IPS-NIHi11 (cell line): ENCODE results near the gene ARL4C.
A peak's percentile ranks its signal among the peaks of the same experiment; 100 is the strongest.

ENCODE experiments used
- DNase-seq: peaks from one replicate; pipeline ENCODE4 v3.0.0; 2012; ENCODE audit warnings: mixed read lengths, low spot score

The ARL4C gene

DNA sequence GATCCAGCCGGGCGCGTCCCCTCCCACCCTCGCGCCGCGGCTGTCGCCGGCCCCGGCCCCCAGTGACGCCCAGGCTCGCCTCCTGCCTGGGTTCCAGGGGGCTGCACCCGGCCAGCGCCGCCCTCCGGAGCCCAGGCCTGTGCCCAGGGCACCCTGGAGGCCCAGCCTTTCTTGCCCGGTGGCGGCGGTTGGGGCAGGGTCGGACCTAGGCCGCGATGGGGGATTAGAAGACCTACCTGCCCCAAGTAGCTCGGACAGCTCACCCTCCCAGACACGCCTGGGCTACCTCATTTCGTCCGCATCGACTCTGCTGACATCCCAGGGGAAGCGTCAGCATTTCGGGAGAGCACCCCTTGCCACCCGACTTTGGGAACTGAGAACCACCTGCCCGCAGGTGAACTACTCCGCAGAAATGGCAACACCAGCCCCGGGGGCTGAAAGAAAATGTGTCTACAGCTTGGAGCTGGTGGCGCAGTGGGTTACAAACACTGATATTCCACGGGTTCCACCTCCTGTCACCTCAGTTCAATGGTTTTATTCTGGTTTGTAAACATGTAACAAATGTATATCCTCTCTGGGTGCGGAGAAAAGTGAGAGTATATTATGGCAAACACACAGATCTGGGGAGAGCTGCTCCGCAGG, 834 bp upstream of the ARL4C start:
- no peak for DNase-seq

- peak; percentile 72 for DNase-seq
These were observed 636 bp downstream of the ARL4C start for GRCh38 chr2:234496055-234496834.

DNA sequence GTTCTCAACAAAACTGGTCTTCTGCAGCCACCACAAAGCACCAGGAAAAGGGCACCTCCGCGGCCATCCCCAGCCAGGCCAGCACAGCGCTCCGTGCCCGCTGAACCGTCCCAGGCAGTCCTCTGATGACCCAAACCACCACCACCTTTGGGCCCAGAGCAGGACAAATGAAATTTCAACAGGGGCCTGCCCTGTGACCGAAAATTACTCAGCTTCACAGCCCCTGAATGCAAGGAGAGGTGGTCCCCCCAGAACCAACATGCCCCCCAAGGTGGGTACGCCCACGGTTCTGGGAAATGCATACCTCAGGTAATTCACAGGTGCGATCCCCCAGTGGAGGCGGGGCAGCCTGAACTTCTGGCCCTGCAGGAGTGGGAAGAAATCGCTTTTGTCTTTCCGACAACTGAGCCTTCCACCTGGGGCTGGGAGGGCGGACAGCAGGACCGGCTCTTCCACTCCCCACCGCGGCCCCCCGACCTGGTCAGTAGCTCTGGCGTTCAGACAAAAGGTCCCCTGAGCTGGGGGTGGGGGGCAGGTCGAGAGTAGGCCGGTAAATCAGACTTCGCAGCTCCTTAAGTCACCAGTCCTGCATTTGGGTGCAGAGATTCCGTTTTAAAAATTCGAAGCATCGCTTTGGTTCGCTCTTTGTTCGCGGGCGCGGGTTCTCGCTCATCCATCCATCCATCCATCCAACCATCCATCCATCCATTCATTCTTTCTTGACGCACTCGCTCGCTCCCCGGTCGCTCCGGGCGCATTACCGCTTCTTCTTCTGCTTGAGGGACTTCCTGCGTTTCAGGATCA, 1.4 kb downstream of the ARL4C start:
- peak; percentile 35 for DNase-seq

- DNase-seq, result no peak
These were observed 2.3 kb downstream of the ARL4C start for GRCh38 chr2:234494361-234495250.

DNA sequence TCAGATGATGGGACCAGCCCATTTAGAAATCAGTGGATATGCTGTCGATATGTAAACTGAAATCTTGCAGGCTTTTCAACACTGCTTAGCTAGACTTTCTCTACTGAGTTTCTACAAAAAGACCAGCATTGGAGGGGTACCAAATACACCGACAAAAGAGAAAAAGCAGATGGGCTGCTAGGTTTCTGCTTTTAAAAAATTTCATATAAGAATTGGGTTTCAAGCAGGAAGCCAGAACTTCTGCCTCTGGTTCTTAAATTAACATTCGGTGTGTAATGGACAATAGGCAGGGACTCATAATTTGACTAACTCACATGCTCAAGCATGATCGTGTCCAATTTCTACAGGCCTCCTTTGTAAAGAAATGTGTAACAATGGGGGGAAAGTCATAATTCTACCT, 3.1 kb downstream of the ARL4C start:
- DNase-seq, result no peak

DNA sequence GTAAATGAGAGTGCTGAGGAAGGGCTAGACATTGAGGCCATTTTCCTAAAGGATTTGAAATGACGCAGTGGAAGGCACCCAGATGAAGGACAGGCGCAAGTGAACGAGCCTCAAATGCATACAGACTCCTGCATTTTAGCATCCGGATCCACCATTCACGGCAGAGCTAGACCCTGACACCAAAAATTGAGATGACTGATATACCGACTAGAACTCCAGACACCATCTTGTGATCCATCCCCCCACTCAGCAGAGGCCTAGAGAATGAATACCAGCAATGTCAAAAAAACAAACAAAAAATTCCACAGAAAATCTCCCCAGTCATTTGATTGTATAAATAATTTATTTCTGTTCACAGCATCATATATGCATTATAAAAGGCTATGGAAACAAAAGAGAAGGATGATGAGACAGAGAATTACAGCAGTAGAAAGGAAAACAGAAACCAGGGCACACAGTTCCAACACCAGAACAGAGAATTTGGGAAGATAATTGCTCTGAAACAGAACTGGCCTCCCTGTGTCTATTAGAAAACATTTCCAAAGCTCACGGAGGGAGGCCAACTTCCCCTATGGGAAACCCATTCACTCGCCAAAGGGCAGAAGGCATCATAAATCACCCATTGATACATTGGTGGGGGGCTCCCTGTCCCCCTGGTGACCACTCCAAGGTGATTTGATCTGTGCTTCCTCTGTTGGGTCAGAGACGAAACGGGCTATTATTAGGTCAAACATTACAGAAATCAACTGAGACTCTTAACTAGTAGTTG, 4.0 kb downstream of the ARL4C start:
- DNase-seq, result no peak

- DNase-seq, result no peak
These were observed 5.0 kb downstream of the ARL4C start for GRCh38 chr2:234491897-234492296.

DNA sequence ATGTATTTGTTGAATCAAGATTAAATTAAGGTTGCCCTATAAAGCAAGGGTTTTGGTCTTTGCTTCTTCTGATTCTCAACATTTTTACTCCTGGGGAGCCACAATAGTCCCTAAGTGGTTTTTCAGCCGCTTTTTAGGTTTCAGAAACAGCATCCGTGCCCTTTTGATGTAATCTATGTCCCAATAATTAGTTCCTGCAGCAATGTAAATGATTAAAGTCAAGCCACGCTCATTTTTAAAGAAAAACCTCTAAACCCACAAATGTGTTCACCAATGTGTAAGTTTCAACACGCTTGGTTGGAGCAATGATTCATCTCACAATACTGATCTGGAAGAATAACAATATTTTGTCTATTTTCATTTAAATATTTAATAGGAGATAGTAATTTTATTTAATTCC, 5.6 kb downstream of the ARL4C start:
- DNase-seq, result no peak

GRCh38 chr2:234490271-234491091, 6.4 kb downstream of the ARL4C start:
- no peak for DNase-seq

DNA sequence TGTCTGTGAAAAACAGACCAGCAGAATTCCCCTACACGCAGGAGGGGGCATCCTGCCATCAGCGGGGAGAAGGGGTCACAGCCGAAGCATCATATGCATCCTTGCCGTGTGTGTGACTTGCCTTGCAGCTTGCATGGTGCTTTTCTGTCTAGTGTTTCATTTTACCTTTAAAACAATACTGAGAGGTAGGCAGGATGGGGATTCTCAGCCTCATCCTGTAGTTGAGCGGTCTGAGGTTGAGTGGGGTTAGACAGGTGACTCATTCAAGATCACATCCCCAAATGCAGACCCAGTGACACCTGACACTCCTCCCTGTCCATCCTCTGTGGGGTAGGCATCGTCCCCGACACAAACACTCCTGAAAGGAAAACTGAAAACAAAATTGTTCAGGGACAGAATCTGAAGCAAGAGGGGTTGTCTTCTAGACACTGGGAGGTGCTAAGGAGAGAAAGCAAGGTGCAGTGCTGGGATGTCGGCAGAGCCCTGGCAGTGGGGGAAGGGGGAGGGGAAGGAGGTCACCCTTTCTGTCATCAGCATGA, 7.9 kb downstream of the ARL4C start:
- DNase-seq, result no peak

GRCh38 chr2:234488486-234488885, 8.4 kb downstream of the ARL4C start:
- DNase-seq, result no peak

GRCh38 chr2:234487356-234487755, 9.5 kb downstream of the ARL4C start:
- DNase-seq, result no peak

DNA sequence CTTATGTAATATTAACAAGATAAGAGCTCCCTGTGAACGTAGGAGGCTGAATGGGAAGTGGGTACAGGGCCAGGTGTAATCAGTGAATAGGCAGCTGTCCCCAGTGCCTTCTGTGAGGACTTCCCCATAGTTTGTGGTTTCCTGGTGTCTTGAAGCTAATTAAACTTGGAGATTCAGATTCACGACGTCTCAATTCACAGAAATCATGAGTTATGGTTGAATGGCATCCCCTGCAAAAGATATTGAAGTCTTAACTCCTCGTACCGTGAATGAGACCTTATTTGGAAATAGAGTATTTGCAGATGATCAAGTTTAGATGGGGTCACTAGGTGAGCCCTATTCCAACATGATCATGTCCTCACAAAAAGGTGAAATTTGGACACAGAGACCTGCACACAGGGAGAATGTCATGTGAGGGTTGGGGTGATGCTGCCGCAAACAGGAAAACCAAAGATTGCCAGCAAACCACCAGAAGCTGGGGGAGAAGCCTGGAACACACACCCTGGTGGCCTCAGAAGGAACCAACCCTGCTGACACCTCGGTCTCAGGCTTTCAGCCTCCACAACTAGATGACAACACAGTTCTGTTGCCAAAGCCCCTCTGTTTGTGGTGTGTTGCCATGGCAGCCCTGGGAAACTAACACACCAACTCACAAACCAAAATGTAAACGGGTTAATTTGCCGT, 13.2 kb downstream of the ARL4C start:
- DNase-seq, result no peak

DNA sequence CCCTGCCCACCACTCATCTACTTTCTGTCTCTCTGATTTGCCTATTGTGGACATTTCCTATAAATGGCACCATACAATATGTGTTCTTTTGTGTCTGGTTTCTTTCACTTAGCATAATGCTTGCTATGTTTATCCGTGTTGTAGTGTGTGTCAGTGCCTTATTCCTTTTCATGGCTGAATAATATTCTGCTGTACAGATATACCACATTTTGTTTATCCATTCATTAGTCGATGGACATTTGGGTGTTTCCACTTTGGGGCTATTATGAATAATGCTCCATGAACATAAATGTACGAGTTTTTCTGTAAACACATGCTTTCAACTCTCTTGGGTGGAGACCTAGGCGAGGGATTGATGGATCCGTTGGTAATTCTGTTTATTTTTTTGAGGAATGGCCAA, 15.6 kb downstream of the ARL4C start:
- DNase-seq, result no peak

DNA sequence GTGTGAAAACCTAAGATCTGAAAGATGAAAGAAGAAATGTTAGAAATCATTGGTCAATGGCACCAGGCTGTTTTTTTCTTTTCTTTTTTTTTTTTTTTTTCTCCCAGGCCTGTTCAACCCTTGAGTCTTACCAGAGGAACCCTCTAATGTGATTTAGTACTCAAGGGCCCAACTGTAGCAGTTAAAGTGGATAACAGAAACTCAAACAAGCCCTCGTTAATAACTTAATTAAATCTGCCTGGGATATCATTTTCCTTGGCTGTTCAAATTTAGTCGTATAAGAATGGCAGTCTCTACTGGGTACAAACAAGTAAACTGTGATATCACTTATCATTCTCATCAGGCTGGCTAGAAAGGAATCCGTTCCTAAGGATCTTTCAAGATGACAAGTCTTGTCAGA, 16.5 kb downstream of the ARL4C start:
- DNase-seq, result no peak

DNA sequence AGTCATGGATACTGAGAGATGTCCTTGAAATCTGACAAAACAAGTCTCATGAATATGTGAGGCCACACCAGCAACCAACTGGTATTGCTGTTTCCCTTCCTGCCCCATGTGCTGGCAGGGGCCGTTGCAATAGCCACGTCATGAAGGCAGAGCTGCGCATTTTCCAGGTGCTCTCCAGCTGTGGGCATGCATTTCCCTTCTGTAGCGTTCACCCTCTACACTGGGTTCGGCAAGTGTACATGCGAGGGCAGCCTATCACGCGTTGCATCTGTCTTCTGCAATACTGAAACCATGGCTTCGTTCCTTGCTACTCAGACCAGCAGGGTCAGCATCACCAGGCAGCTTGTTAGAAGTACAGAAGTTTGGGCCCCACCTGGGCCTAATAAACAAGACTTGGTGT, 17.4 kb downstream of the ARL4C start:
- DNase-seq, result no peak

DNA sequence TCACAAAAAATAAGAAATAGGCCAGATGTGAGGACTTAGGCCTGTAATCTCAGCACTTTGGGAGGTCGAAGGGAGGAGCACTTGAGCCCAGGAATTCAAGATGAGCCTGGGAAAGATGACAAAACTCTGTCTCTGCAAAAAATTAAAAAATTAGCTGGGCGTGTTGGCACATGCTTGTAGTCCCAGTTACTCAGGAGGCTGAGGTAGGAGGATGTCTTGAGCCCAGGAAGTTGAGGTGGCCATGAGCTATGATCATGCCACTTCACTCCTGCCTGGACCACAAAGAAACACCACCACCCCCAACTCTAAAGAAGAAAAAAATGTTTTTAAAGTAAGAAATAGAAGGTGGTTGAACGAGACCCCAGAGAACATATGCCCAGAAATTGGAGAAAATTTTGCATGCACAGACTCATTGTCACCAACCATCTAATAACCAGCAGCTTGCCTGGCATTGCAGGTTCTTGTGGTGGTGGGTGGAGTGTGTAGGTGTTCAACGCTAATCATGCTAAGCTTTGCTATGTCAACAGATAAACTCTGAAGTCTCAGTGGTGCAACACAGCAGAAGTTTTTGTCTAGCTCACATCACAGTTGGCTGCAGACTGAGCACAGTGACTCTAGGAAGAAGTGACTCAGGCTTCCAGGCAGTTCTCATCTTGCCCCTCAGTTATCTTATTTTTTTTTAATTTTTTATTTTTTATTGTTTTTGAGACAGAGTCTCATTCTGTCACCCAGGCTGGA, 18.6 kb downstream of the ARL4C start:
- DNase-seq, result no peak

- no peak for DNase-seq
These were observed 20.1 kb downstream of the ARL4C start for GRCh38 chr2:234476766-234477165.

DNA sequence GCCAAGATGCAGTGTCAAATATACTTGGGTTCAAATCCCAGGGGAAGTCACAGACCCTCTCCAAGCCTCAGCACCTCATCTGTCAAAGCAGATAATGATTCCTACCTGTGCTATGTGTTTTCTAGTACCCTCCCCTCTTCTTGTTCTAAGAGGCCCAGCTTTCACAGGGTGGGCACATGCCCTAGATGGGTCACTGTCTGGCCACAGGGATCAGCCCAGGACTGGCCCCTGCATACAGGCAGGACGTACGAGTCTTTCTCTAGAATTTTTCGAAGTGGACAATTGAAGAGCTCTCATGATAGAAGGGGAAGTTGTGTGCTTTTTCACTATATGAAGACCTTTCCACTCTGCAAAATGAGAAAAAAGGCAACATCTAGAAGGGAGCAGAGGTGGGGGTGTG, 22.2 kb downstream of the ARL4C start:
- DNase-seq, result no peak
